CD8-positive, alpha-beta memory T cell (primary cell): ENCODE data around the gene ANO1. TPM values are rescaled to one million over a fixed set of nuclear protein-coding genes. Genes with fewer than 3 reads are reported as not detected.

Experiments
- CTCF ChIA-PET: fragments of 350-600 bp; sonication (Branson Sonifier 250); formaldehyde crosslinking; loops from one replicate; lab custom pipeline; 2021; ENCODE audit warnings: antibody characterized with exemption; lab: Charles Lee
- POLR2A ChIA-PET: fragments of 350-600 bp; sonication (Branson Sonifier 250); formaldehyde crosslinking; loops from one replicate; lab custom pipeline; 2021; ENCODE audit warnings: antibody characterized with exemption; lab: Charles Lee
- DNase-seq, 5 donors: peaks; one replicate each; pipeline versions ENCODE4 v3.0.0 to v3.0.0-alpha.2; 2020 to 2022; ENCODE audit warnings: mixed read lengths in 1 of 5
- H3K27ac ChIP-seq: one replicate; pipeline ENCODE4 v1.7.0; 2013; ENCODE audit warnings: low read depth, mild to moderate bottlenecking, low read length, moderate library complexity
- H3K27me3 ChIP-seq: 2 replicates; pipeline ENCODE4 v1.7.0; 2013; ENCODE audit warnings: low read length, mild to moderate bottlenecking; ENCODE audit not compliant: insufficient read depth, poor library complexity, severe bottlenecking
- H3K36me3 ChIP-seq: 2 replicates; pipeline ENCODE4 v1.7.0; 2013; ENCODE audit warnings: mild to moderate bottlenecking, low read length, moderate library complexity; ENCODE audit not compliant: insufficient read depth
- H3K4me1 ChIP-seq: 2 replicates; pipeline ENCODE4 v1.7.0; 2013; ENCODE audit warnings: mild to moderate bottlenecking, low read length, moderate library complexity; ENCODE audit not compliant: insufficient read depth
- H3K4me3 ChIP-seq: 2 replicates; pipeline ENCODE4 v1.7.0; 2013; ENCODE audit warnings: mild to moderate bottlenecking, low read length
- H3K9me3 ChIP-seq: 2 replicates; pipeline ENCODE4 v1.7.0; 2013; ENCODE audit warnings: mild to moderate bottlenecking, low read length
- H3K27ac Mint-ChIP-seq, 8 donors: one replicate each; pipeline ENCODE4 v1.8.0; 2020 to 2021; ENCODE audit warnings: mixed read lengths in 8 of 8, mild to moderate bottlenecking in 6 of 8, inconsistent platforms in 3 of 8, moderate library complexity in 3 of 8
- H3K27me3 Mint-ChIP-seq, 2 donors: one replicate each; pipeline ENCODE4 v1.8.0; 2020 to 2021; ENCODE audit warnings: mixed read lengths in 2 of 2, mild to moderate bottlenecking in 1 of 2, moderate library complexity in 1 of 2
- H3K36me3 Mint-ChIP-seq, 3 donors: one replicate each; pipeline ENCODE4 v1.8.0; 2020 to 2021; ENCODE audit warnings: mixed read lengths in 3 of 3, inconsistent platforms in 1 of 3, mild to moderate bottlenecking in 1 of 3
- H3K4me1 Mint-ChIP-seq, 3 donors: one replicate each; pipeline ENCODE4 v1.8.0; 2020 to 2021; ENCODE audit warnings: mixed read lengths in 3 of 3, inconsistent platforms in 1 of 3, mild to moderate bottlenecking in 1 of 3
- H3K4me3 Mint-ChIP-seq, 7 donors: one replicate each; pipeline ENCODE4 v1.8.0; 2020 to 2021; ENCODE audit warnings: mixed read lengths in 7 of 7, mild to moderate bottlenecking in 6 of 7, moderate library complexity in 4 of 7, inconsistent platforms in 2 of 7
- H3K9me3 Mint-ChIP-seq, 5 donors: one replicate each; pipeline ENCODE4 v1.8.0; 2020 to 2022; ENCODE audit warnings: mixed read lengths in 5 of 5, mild to moderate bottlenecking in 3 of 5, moderate library complexity in 2 of 5, inconsistent platforms in 1 of 5
- polyA plus RNA-seq: library from polyadenylated mRNA; unstranded; fragments of 300-500 nt; fragmentation: Illumina TruSeq; gene quantifications from one replicate; pipeline ENCODE4 v1.2.3, GENCODE V29; 2021
- total RNA-seq, 2 experiments: library from RNA; stranded (reverse); gene quantifications; one replicate each; pipeline ENCODE4 v1.2.3, GENCODE V29; 2021

ANO1 gene
- total and polyA plus RNA-seq, 3 experiments from 2014 or later = not detected

DNA sequence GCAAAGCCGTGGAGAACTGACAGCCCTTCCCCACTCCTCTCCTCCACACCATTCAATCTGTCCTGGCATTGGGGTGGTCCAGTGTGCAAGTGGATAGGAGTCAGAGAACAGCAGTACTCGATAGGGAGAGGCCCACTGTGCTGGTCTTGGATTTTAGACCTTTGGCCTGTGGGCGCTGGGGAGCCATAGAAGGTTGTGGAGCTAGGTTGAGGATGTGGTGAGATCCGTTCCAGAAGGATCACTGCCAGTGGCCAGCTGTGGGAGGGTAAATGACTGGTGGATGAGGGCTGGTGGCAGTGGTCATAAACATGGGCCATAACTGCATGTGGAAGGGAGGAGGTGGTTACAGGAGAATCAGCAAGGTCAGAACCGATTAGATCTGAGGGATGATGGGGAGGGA is 28.6 kb downstream of the ANO1 start:
- no peaks in the 10 kb centered on the region for H3K9me3 Mint-ChIP-seq
- Histone ChIP-seq H3K27me3 (no peaks in the 10 kb centered on the region), H3K4me1 (no peaks in the 10 kb centered on the region), H3K4me3 (no peak overlapping the region), H3K27ac (no peak overlapping the region), H3K36me3 (no peaks in the 10 kb centered on the region), H3K9me3 (no peaks in the 10 kb centered on the region)
- peaks cover 0 to 6% (median 3%) of the 10 kb centered on the region in 3 donors for H3K4me1 Mint-ChIP-seq
- ChIA-PET POLR2A (no interaction called here), CTCF (no interaction called here)
- no peak for DNase-seq
- no peak overlapping the region for H3K4me3 Mint-ChIP-seq
- peaks cover 10 to 25% of the 10 kb centered on the region in 2 donors for H3K27me3 Mint-ChIP-seq
- H3K36me3 Mint-ChIP-seq = no peaks in the 10 kb centered on the region
- H3K27ac Mint-ChIP-seq = no peak overlapping the region

DNA sequence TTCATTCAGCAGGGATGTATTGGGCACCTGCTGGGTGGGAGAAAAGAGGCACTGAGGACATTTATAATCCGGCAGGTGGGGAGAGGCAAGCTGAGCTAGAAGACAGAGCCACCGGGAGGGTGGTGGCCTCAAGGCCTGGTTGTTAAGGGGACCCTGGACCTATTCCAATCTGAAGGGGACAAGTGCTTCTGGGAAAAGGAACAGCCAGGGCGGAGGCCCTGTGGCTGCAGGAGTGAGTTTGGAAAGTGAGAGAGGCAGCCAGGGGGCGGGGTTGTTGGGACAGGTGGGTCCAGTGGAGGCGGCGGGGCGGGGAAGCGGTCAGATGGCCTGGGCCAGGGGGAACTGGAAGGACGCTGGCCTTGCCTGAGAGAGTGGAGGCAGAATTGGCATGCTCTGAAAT is 29.1 kb downstream of the ANO1 start:
- CTCF ChIA-PET = no interaction called here
- Histone ChIP-seq H3K4me1 (no peaks in the 10 kb centered on the region), H3K36me3 (no peaks in the 10 kb centered on the region), H3K27me3 (no peaks in the 10 kb centered on the region), H3K9me3 (no peaks in the 10 kb centered on the region), H3K27ac (no peak overlapping the region), H3K4me3 (no peak overlapping the region)
- Mint-ChIP-seq H3K9me3 (no peaks in the 10 kb centered on the region), H3K4me3 (no peak overlapping the region), H3K4me1 (peaks cover 0 to 6% (median 3%) of the 10 kb centered on the region in 3 donors), H3K27ac (no peak overlapping the region), H3K36me3 (no peaks in the 10 kb centered on the region), H3K27me3 (peaks cover 10 to 23% of the 10 kb centered on the region in 2 donors)
- POLR2A ChIA-PET = no interaction called here
- no peak for DNase-seq

DNA sequence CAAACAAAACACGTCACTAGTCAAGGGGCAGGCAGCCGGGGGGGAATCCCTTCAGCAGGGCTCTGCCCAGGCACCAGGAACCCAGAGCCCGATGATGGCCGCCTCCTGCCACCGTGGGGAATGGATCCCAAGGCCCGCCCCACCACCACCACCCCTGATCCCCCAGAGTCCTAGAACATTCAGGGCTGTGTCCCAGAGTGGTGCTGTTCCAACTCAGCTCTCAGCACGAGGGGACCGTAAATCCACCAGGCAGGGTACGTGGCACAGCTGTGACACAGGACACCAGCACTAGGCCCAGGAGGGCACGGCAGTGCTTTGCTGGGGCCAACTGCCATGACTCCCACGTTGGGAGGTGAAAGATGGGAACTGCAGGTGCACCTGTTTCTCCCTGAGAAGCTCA is 29.6 kb downstream of the ANO1 start:
- H3K36me3 ChIP-seq = no peaks in the 10 kb centered on the region
- POLR2A ChIA-PET = no interaction called here
- H3K4me3 ChIP-seq = no peak overlapping the region
- H3K4me1 ChIP-seq = no peaks in the 10 kb centered on the region
- H3K4me1 Mint-ChIP-seq = peaks cover 0 to 6% (median 3%) of the 10 kb centered on the region in 3 donors
- H3K36me3 Mint-ChIP-seq = no peaks in the 10 kb centered on the region
- H3K27ac Mint-ChIP-seq = no peak overlapping the region
- H3K27me3 Mint-ChIP-seq = peaks cover 10 to 23% of the 10 kb centered on the region in 2 donors
- DNase-seq = no peak
- H3K4me3 Mint-ChIP-seq = no peak overlapping the region
- CTCF ChIA-PET = no interaction called here
- H3K27me3 ChIP-seq = no peaks in the 10 kb centered on the region
- no peak overlapping the region for H3K27ac ChIP-seq
- no peaks in the 10 kb centered on the region for H3K9me3 ChIP-seq
- no peaks in the 10 kb centered on the region for H3K9me3 Mint-ChIP-seq

DNA sequence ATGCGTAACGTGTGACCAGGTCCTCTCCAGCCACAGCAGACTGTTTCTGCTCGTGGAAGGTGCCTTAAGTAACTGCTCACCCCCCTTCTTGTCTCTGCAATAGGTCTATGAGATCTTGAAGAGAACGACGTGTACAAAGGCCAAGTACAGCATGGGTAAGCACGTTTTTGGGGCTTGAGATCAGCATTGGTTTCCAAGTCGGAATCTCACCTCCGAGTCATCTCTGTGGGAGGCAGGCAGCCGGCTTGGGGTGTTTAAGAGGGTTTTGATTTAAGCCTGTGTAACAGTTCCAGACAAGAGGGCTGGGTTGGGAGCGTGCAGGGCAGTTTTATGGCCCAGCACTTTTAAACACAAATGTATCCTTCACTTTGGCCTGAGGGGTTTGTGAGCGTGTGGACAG is 30.1 kb downstream of the ANO1 start:
- Histone ChIP-seq H3K27ac (no peak overlapping the region), H3K27me3 (no peaks in the 10 kb centered on the region), H3K9me3 (no peaks in the 10 kb centered on the region), H3K36me3 (no peaks in the 10 kb centered on the region), H3K4me1 (no peaks in the 10 kb centered on the region), H3K4me3 (no peak overlapping the region)
- Mint-ChIP-seq H3K27me3 (peaks cover 10 to 23% of the 10 kb centered on the region in 2 donors), H3K4me3 (no peak overlapping the region), H3K36me3 (no peaks in the 10 kb centered on the region), H3K27ac (no peak overlapping the region), H3K4me1 (peaks cover 0 to 6% (median 3%) of the 10 kb centered on the region in 3 donors), H3K9me3 (no peaks in the 10 kb centered on the region)
- ChIA-PET POLR2A (no interaction called here), CTCF (no interaction called here)
- DNase-seq = no peak

DNA sequence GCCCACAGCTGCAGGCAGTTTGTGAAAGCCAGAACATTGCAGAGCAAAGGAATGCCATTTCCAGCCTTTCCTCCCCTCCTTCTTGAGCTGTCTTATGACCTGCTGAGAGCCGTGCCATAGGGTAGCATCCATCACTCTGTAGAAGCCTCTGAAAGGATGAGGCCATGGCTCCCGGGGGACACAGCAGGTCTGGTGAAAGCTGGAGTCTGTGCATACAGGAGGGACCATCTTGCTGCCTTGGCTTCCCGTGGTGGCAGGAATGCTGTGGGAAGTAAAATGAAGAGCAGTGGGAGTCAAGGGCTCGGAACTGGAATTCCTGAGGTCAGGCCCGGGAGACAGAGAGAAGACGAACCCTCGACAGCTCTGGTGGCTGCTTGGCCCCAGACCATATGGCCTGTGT is 30.9 kb downstream of the ANO1 start:
- Histone ChIP-seq H3K27me3 (no peaks in the 10 kb centered on the region), H3K36me3 (no peaks in the 10 kb centered on the region), H3K9me3 (no peaks in the 10 kb centered on the region), H3K4me3 (no peak overlapping the region), H3K27ac (no peak overlapping the region), H3K4me1 (no peaks in the 10 kb centered on the region)
- peaks cover 0 to 6% (median 3%) of the 10 kb centered on the region in 3 donors for H3K4me1 Mint-ChIP-seq
- DNase-seq = no peak
- no peak overlapping the region for H3K4me3 Mint-ChIP-seq
- H3K9me3 Mint-ChIP-seq = no peaks in the 10 kb centered on the region
- H3K36me3 Mint-ChIP-seq = no peaks in the 10 kb centered on the region
- CTCF ChIA-PET = no interaction called here
- POLR2A ChIA-PET = no interaction called here
- no peak overlapping the region for H3K27ac Mint-ChIP-seq
- peaks cover 10 to 20% of the 10 kb centered on the region in 2 donors for H3K27me3 Mint-ChIP-seq

DNA sequence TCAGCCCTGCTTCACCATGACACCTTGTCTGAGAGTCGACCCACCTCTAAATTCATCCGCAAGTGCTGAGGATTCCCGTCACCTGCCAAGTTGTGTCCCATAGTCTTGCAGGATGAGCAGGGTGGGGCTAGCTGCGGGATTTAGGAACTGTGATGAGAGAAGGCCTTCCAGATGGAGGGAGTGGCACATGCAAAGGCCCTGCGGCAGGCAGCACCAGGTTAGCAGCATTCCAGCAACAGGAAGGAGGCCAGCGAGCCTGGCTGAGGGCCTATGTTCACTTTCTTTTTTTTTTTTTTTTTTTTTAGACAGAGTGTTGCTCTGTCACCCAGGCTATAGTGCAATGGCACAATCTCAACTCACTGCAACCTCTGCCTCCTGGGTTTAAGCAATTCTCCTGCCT is 31.8 kb downstream of the ANO1 start:
- CTCF ChIA-PET = no interaction called here
- no peaks in the 10 kb centered on the region for H3K9me3 ChIP-seq
- H3K4me3 Mint-ChIP-seq = no peak overlapping the region

DNA sequence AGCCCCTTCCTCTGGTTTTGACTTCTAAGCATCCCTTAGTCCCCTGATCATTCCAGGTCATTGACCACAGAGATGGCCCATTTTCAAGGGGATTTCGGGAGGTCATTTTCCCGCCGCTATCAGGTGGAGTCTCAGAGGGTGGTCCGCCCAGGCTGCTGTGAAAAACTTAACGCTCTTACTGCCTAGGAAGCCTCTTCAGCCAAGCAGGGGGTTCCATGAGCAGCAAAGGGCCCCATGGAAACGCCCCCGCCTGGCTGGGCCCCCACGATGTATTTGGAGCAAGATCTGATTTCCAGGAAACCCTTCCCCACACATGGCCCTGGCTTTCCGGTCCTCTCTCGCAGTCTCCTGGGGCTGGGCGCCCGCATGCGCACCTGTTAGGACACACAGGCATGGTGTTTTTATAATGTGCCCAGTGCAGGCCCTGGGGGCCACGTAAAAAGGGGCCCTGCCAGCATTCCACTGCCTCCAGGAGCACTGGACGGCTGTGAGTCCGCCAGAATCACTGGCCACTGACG is 32.5 kb downstream of the ANO1 start:
- Histone ChIP-seq H3K9me3 (no peaks in the 10 kb centered on the region), H3K4me3 (no peak overlapping the region), H3K27ac (no peak overlapping the region), H3K36me3 (no peaks in the 10 kb centered on the region), H3K27me3 (no peaks in the 10 kb centered on the region), H3K4me1 (no peaks in the 10 kb centered on the region)
- CTCF ChIA-PET = no interaction called here
- Mint-ChIP-seq H3K9me3 (no peaks in the 10 kb centered on the region), H3K4me1 (peaks cover 0 to 6% (median 3%) of the 10 kb centered on the region in 3 donors), H3K27me3 (peaks cover 13 to 15% of the 10 kb centered on the region in 2 donors), H3K27ac (no peak overlapping the region), H3K36me3 (no peaks in the 10 kb centered on the region), H3K4me3 (peak overlapping the region in 1 of 7 donors; percentile 74)
- DNase-seq = no peak
- POLR2A ChIA-PET = no interaction called here

More for the DNA sequence above, 31.8 kb downstream of the ANO1 start:
- H3K36me3 Mint-ChIP-seq = no peaks in the 10 kb centered on the region
- no peak overlapping the region for H3K27ac ChIP-seq
- H3K9me3 Mint-ChIP-seq = no peaks in the 10 kb centered on the region
- peaks cover 10 to 15% of the 10 kb centered on the region in 2 donors for H3K27me3 Mint-ChIP-seq
- POLR2A ChIA-PET = no interaction called here
- H3K4me1 ChIP-seq = no peaks in the 10 kb centered on the region
- no peaks in the 10 kb centered on the region for H3K36me3 ChIP-seq
- no peak overlapping the region for H3K27ac Mint-ChIP-seq
- no peak overlapping the region for H3K4me3 ChIP-seq
- no peaks in the 10 kb centered on the region for H3K27me3 ChIP-seq
- DNase-seq = no peak
- H3K4me1 Mint-ChIP-seq = peaks cover 0 to 6% (median 3%) of the 10 kb centered on the region in 3 donors

DNA sequence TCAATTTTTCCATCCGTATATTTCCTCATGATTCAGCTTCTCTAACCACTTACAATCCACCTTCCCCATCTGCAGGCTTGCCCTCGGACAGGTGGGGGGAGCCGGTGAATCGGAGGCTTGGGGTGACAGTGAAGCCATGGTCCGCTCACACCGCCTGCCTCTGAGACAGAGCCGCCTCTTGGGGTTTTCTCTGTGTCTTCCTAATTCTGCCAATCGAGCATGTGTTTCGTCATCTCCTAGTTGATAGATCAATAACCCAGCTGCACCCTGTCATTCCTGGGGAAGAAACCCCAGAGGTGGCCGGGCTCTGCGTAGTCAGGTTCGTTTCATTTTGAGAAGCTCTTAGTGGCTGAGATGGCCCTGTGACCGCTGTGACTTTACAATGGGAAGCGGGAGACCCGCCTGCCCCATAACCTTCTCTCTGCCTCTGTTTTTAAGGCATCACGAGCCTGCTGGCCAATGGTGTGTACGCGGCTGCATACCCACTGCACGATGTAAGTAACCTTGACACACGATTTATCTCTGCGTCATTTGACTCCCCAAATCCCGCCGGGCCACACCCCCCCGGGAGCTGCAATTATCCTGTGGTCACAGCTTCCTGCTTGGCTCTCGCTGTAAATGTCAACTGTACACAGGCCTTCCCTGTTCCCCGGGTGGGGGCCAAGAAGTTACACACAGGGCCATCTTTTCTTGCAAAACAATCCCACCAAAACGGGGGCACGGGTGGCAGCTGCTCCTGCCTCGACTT is 33.3 kb downstream of the ANO1 start:
- Histone ChIP-seq H3K4me3 (no peak overlapping the region), H3K9me3 (no peaks in the 10 kb centered on the region), H3K4me1 (no peaks in the 10 kb centered on the region), H3K27me3 (no peaks in the 10 kb centered on the region), H3K27ac (no peak overlapping the region), H3K36me3 (no peaks in the 10 kb centered on the region)
- ChIA-PET POLR2A (no interaction called here), CTCF (no interaction called here)
- DNase-seq = no peak
- Mint-ChIP-seq H3K4me1 (peaks cover 0 to 6% (median 3%) of the 10 kb centered on the region in 3 donors), H3K27me3 (peaks cover 13 to 15% of the 10 kb centered on the region in 2 donors), H3K4me3 (peak overlapping the region in 1 of 7 donors; percentile 19), H3K27ac (no peak overlapping the region), H3K9me3 (no peaks in the 10 kb centered on the region), H3K36me3 (no peaks in the 10 kb centered on the region)
